Measurements from ENCODE around the gene HBZ.
"Not testable (repeated sequence)": the region's sequence is repeated elsewhere in the genome, so short reads cannot be mapped to it uniquely, and the experiment has no call there.

Gene HBZ

GRCh38 chr16:133716-134115 is 18.7 kb upstream of the HBZ start:
- DNase-seq (ENCODE audit: low read depth in 2 of 3, low spot score in 1 of 3): no peak

- peak in 2 of 3 donors; percentile 4 to 20 for DNase-seq (ENCODE audit: low read depth in 2 of 3, low spot score in 1 of 3)
These were observed 14.4 kb upstream of the HBZ start for GRCh38 chr16:138049-138417.

GRCh38 chr16:140175-140857 is 12.1 kb upstream of the HBZ start:
- DNase-seq (ENCODE audit: low read depth in 2 of 3, low spot score in 1 of 3): no peak

GRCh38 chr16:142405-142967 is 10.0 kb upstream of the HBZ start:
- no peak for DNase-seq (ENCODE audit: low read depth in 2 of 3, low spot score in 1 of 3)

GRCh38 chr16:143047-143446 is 9.4 kb upstream of the HBZ start:
- DNase-seq (ENCODE audit: low read depth in 2 of 3, low spot score in 1 of 3): no peak

GRCh38 chr16:143456-143855 is 9.0 kb upstream of the HBZ start:
- no peak for DNase-seq (ENCODE audit: low read depth in 2 of 3, low spot score in 1 of 3)

- DNase-seq (ENCODE audit: low read depth in 2 of 3, low spot score in 1 of 3): no peak
These were observed 7.6 kb upstream of the HBZ start for GRCh38 chr16:144797-145252.

GRCh38 chr16:146646-147045 is 5.8 kb upstream of the HBZ start:
- no peak for DNase-seq (ENCODE audit: low read depth in 2 of 3, low spot score in 1 of 3)

- DNase-seq (ENCODE audit: low read depth in 2 of 3, low spot score in 1 of 3): no peak
These were observed 3.3 kb upstream of the HBZ start for GRCh38 chr16:149024-149660.

GRCh38 chr16:153129-153521 is 681 bp downstream of the HBZ start:
- not testable (repeated sequence) for DNase-seq (ENCODE audit: low read depth in 2 of 3, low spot score in 1 of 3)

- not testable (repeated sequence) for DNase-seq (ENCODE audit: low read depth in 2 of 3, low spot score in 1 of 3)
These were observed 1.2 kb downstream of the HBZ start for GRCh38 chr16:153550-154216.

GRCh38 chr16:154217-155030 is 2.0 kb downstream of the HBZ start:
- no peak for DNase-seq (ENCODE audit: low read depth in 2 of 3, low spot score in 1 of 3)

- DNase-seq (ENCODE audit: low read depth in 2 of 3, low spot score in 1 of 3): no peak
These were observed 2.6 kb downstream of the HBZ start for GRCh38 chr16:155031-155398.

GRCh38 chr16:159136-159849 is 6.8 kb downstream of the HBZ start:
- no peak for DNase-seq (ENCODE audit: low read depth in 2 of 3, low spot score in 1 of 3)

GRCh38 chr16:160242-160641 is 7.8 kb downstream of the HBZ start:
- not testable (repeated sequence) for DNase-seq (ENCODE audit: low read depth in 2 of 3, low spot score in 1 of 3)

GRCh38 chr16:160691-161190 is 8.3 kb downstream of the HBZ start:
- DNase-seq (ENCODE audit: low read depth in 2 of 3, low spot score in 1 of 3): no peak

GRCh38 chr16:162271-162991 is 10.0 kb downstream of the HBZ start:
- DNase-seq (ENCODE audit: low read depth in 2 of 3, low spot score in 1 of 3): no peak

GRCh38 chr16:163139-163538 is 10.7 kb downstream of the HBZ start:
- DNase-seq (ENCODE audit: low read depth in 2 of 3, low spot score in 1 of 3): not testable (repeated sequence)

- not testable (repeated sequence) for DNase-seq (ENCODE audit: low read depth in 2 of 3, low spot score in 1 of 3)
These were observed 11.3 kb downstream of the HBZ start for GRCh38 chr16:163696-164095.
